T-helper 2 cell treated with Interferon-gamma antibody and Interleukin-4, amounts not matched to agents 5 μg/mL and 100 μg/mL, for 36 hours (primary cell): ENCODE measurements around the gene HRH4.

Source experiments
- DNase-seq: peaks from one replicate; pipeline ENCODE4 v3.0.0; 2021; ENCODE audit warnings: low spot score
- H3K27ac Mint-ChIP-seq: one replicate; pipeline ENCODE4 v1.8.0; 2021; ENCODE audit warnings: mild to moderate bottlenecking, mixed read lengths
- H3K27me3 Mint-ChIP-seq: one replicate; pipeline ENCODE4 v1.8.0; 2021; ENCODE audit warnings: low read depth, mixed read lengths
- H3K36me3 Mint-ChIP-seq: one replicate; pipeline ENCODE4 v1.8.0; 2021; ENCODE audit warnings: low read depth, mixed read lengths
- H3K4me1 Mint-ChIP-seq: one replicate; pipeline ENCODE4 v1.8.0; 2021; ENCODE audit warnings: low read depth, mixed read lengths
- H3K4me3 Mint-ChIP-seq: one replicate; pipeline ENCODE4 v1.8.0; 2022; ENCODE audit warnings: mild to moderate bottlenecking, moderate library complexity, mixed read lengths
- H3K9me3 Mint-ChIP-seq: one replicate; pipeline ENCODE4 v1.8.0; 2021; ENCODE audit warnings: mixed read lengths

Gene HRH4

GRCh38 chr18:24475926-24476589 is 15.6 kb downstream of the HRH4 start:
- Mint-ChIP-seq H3K4me3 (no peak overlapping the region), H3K36me3 (peaks cover 3% of the 10 kb centered on the region), H3K4me1 (peaks cover 14% of the 10 kb centered on the region), H3K9me3 (peaks cover 4% of the 10 kb centered on the region), H3K27me3 (peaks cover 61% of the 10 kb centered on the region), H3K27ac (no peak overlapping the region)
- DNase-seq, result no peak

GRCh38 chr18:24479371-24479770 is 18.9 kb downstream of the HRH4 start:
- peaks cover 12% of the 10 kb centered on the region for H3K4me1 Mint-ChIP-seq
- no peak for DNase-seq
- no peak overlapping the region for H3K27ac Mint-ChIP-seq
- H3K36me3 Mint-ChIP-seq, result peaks cover 3% of the 10 kb centered on the region
- peaks cover 64% of the 10 kb centered on the region for H3K27me3 Mint-ChIP-seq
- no peak overlapping the region for H3K4me3 Mint-ChIP-seq
- peaks cover 4% of the 10 kb centered on the region for H3K9me3 Mint-ChIP-seq

- Mint-ChIP-seq H3K36me3 (peaks cover 3% of the 10 kb centered on the region), H3K27ac (no peak overlapping the region), H3K4me3 (no peak overlapping the region), H3K9me3 (peaks cover 4% of the 10 kb centered on the region), H3K27me3 (peaks cover 68% of the 10 kb centered on the region), H3K4me1 (peaks cover 3% of the 10 kb centered on the region)
- no peak for DNase-seq
These were observed 22.4 kb downstream of the HRH4 start for GRCh38 chr18:24482821-24483220.

- Mint-ChIP-seq H3K36me3 (no peaks in the 10 kb centered on the region), H3K4me1 (peaks cover 10% of the 10 kb centered on the region), H3K27me3 (peaks cover 61% of the 10 kb centered on the region), H3K9me3 (no peaks in the 10 kb centered on the region), H3K27ac (no peak overlapping the region), H3K4me3 (no peak overlapping the region)
- no peak for DNase-seq
These were observed 25.2 kb downstream of the HRH4 start for GRCh38 chr18:24485681-24486080.

GRCh38 chr18:24486684-24487083 is 26.2 kb downstream of the HRH4 start:
- no peaks in the 10 kb centered on the region for H3K36me3 Mint-ChIP-seq
- no peak for DNase-seq
- H3K27me3 Mint-ChIP-seq, result peaks cover 58% of the 10 kb centered on the region
- H3K27ac Mint-ChIP-seq, result no peak overlapping the region
- H3K9me3 Mint-ChIP-seq, result no peaks in the 10 kb centered on the region
- H3K4me1 Mint-ChIP-seq, result peaks cover 11% of the 10 kb centered on the region
- no peak overlapping the region for H3K4me3 Mint-ChIP-seq

- H3K27me3 Mint-ChIP-seq, result peaks cover 53% of the 10 kb centered on the region
- H3K4me3 Mint-ChIP-seq, result no peak overlapping the region
- no peak overlapping the region for H3K27ac Mint-ChIP-seq
- peaks cover 14% of the 10 kb centered on the region for H3K4me1 Mint-ChIP-seq
- no peaks in the 10 kb centered on the region for H3K9me3 Mint-ChIP-seq
- no peak for DNase-seq
- H3K36me3 Mint-ChIP-seq, result no peaks in the 10 kb centered on the region
These were observed 28.5 kb downstream of the HRH4 start for GRCh38 chr18:24488824-24489493.

- no peak for DNase-seq
- Mint-ChIP-seq H3K27ac (no peak overlapping the region), H3K36me3 (no peaks in the 10 kb centered on the region), H3K4me1 (peaks cover 14% of the 10 kb centered on the region), H3K9me3 (no peaks in the 10 kb centered on the region), H3K27me3 (peaks cover 49% of the 10 kb centered on the region), H3K4me3 (no peak overlapping the region)
These were observed 30.1 kb downstream of the HRH4 start for GRCh38 chr18:24490539-24490938.

- H3K36me3 Mint-ChIP-seq, result no peaks in the 10 kb centered on the region
- H3K4me1 Mint-ChIP-seq, result peaks cover 14% of the 10 kb centered on the region
- H3K4me3 Mint-ChIP-seq, result no peak overlapping the region
These were observed 31.7 kb downstream of the HRH4 start for GRCh38 chr18:24491927-24492834.

GRCh38 chr18:24494586-24494985 is 34.1 kb downstream of the HRH4 start:
- H3K4me3 Mint-ChIP-seq, result no peak overlapping the region
- no peak for DNase-seq

More at GRCh38 chr18:24491927-24492834, 31.7 kb downstream of the HRH4 start:
- DNase-seq, result no peak
- peaks cover 40% of the 10 kb centered on the region for H3K27me3 Mint-ChIP-seq
- H3K9me3 Mint-ChIP-seq, result no peaks in the 10 kb centered on the region
- H3K27ac Mint-ChIP-seq, result no peak overlapping the region

GRCh38 chr18:24497031-24497754 is 36.8 kb downstream of the HRH4 start:
- H3K4me1 Mint-ChIP-seq, result no peaks in the 10 kb centered on the region
- no peaks in the 10 kb centered on the region for H3K36me3 Mint-ChIP-seq
- no peak for DNase-seq
- no peak overlapping the region for H3K27ac Mint-ChIP-seq
- no peaks in the 10 kb centered on the region for H3K9me3 Mint-ChIP-seq
- H3K27me3 Mint-ChIP-seq, result peaks cover 35% of the 10 kb centered on the region
- H3K4me3 Mint-ChIP-seq, result no peak overlapping the region

More at GRCh38 chr18:24494586-24494985, 34.1 kb downstream of the HRH4 start:
- H3K9me3 Mint-ChIP-seq, result no peaks in the 10 kb centered on the region
- peaks cover 38% of the 10 kb centered on the region for H3K27me3 Mint-ChIP-seq
- peaks cover 4% of the 10 kb centered on the region for H3K4me1 Mint-ChIP-seq
- no peaks in the 10 kb centered on the region for H3K36me3 Mint-ChIP-seq
- H3K27ac Mint-ChIP-seq, result no peak overlapping the region

- DNase-seq, result no peak
- H3K36me3 Mint-ChIP-seq, result no peaks in the 10 kb centered on the region
- no peaks in the 10 kb centered on the region for H3K9me3 Mint-ChIP-seq
- H3K4me3 Mint-ChIP-seq, result no peak overlapping the region
- no peak overlapping the region for H3K27ac Mint-ChIP-seq
- peaks cover 19% of the 10 kb centered on the region for H3K27me3 Mint-ChIP-seq
- no peaks in the 10 kb centered on the region for H3K4me1 Mint-ChIP-seq
These were observed 39.4 kb downstream of the HRH4 start for GRCh38 chr18:24499814-24500213.

- no peaks in the 10 kb centered on the region for H3K36me3 Mint-ChIP-seq
- no peak for DNase-seq
- H3K27me3 Mint-ChIP-seq, result peaks cover 15% of the 10 kb centered on the region
- no peak overlapping the region for H3K27ac Mint-ChIP-seq
- no peaks in the 10 kb centered on the region for H3K4me1 Mint-ChIP-seq
- H3K9me3 Mint-ChIP-seq, result no peaks in the 10 kb centered on the region
- H3K4me3 Mint-ChIP-seq, result no peak overlapping the region
These were observed 39.8 kb downstream of the HRH4 start for GRCh38 chr18:24500217-24500616.

GRCh38 chr18:24500766-24501165 is 40.3 kb downstream of the HRH4 start:
- H3K27me3 Mint-ChIP-seq, result peaks cover 14% of the 10 kb centered on the region

More at GRCh38 chr18:24500766-24501165, 40.3 kb downstream of the HRH4 start:
- Mint-ChIP-seq H3K36me3 (no peaks in the 10 kb centered on the region), H3K4me1 (no peaks in the 10 kb centered on the region), H3K4me3 (no peak overlapping the region), H3K27ac (no peak overlapping the region), H3K9me3 (no peaks in the 10 kb centered on the region)
- DNase-seq, result no peak
